ENCODE results near the gene MSH2.
"Not testable (repeated sequence)": the region's sequence is repeated elsewhere in the genome, so short reads cannot be mapped to it uniquely, and the experiment has no call there.

MSH2 gene

DNA sequence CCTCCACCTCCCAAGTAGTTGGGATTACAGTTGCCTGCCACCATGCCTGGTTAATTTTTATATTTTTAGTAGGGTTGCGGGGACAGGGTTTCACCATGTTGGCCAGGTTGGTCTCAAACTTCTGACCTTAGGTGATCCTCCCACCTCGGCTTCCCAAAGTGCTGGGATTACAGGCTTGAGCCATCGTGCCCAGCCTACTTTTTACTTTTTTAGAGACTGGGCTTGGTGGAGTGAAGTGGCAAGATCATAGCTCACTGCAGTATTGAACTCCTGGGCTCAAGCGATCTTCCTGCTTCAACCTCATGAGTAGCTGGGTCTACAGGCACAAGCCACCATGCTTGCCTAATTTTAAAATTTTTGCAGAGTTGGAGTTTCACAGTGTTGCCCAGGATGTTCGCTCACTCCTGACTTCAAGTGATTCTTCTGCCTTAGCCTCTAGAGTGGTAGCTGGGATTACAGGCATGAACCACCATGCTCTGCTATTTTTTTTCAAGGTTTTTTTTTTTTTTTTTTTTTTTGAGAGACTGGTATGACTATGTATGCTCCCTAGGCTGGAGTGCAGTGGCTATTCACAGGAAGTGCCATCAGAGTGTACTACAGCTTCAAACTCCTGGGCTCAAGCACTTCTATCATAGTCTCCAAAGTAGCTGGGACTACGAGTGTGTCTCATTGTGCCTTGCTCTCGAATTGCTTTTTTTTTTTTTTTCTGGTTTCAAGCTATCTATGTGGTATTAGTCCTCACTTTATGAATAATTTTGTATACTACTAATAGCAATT lies 11.9 kb downstream of the MSH2 start:
- DNase-seq = no peak

- DNase-seq = no peak
Observed at GRCh38 chr2:47420214-47420613, 17.3 kb downstream of the MSH2 start.

GRCh38 chr2:47420683-47421082 lies 17.7 kb downstream of the MSH2 start:
- not testable (repeated sequence) for DNase-seq

GRCh38 chr2:47422016-47422415 lies 19.1 kb downstream of the MSH2 start:
- DNase-seq = no peak

DNA sequence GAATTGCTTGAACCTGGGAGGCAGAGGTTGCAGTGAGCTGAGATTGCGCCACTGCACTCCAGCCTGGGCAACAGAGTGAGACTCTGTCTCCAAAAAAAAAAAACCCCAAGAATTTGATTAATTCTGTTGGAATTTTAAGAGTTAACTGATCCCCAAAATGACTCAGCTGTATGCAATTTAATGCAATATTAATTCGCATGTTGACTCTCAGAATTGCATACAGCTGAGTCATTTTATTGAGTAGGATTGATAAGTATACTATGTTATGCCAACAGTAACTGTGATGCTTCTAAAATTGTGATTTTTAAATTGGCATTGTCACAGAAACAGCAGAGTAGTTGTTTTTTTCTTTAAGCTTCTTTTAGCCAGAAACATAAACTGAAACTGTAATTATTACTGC lies 19.6 kb downstream of the MSH2 start:
- no peak for DNase-seq

DNA sequence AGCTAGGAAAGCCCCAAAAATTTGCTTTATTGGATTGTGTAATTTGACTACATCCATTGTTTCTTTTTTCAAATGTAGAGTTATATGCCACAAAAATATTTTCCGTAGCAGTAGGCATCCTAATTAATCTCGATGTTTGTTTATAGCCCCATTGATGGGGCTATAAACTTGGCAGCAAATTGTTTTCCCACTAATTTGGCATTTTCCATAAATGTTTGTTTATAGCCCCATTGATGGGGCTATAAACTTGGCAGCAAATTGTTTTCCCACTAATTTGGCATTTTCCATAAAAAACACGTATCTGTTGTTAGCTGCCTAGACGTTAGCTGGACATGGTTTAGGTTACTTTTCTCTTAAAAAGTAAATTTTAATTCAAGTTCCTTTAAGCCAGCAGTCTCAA lies 23.8 kb downstream of the MSH2 start:
- DNase-seq = no peak

GRCh38 chr2:47429795-47430194 lies 26.8 kb downstream of the MSH2 start:
- DNase-seq = no peak

- not testable (repeated sequence) for DNase-seq
Observed at GRCh38 chr2:47433006-47433405, 30.1 kb downstream of the MSH2 start.

- not testable (repeated sequence) for DNase-seq
Observed at GRCh38 chr2:47433445-47433844, 30.5 kb downstream of the MSH2 start.

GRCh38 chr2:47437287-47437686 lies 34.3 kb downstream of the MSH2 start:
- DNase-seq = peak; percentile 56

DNA sequence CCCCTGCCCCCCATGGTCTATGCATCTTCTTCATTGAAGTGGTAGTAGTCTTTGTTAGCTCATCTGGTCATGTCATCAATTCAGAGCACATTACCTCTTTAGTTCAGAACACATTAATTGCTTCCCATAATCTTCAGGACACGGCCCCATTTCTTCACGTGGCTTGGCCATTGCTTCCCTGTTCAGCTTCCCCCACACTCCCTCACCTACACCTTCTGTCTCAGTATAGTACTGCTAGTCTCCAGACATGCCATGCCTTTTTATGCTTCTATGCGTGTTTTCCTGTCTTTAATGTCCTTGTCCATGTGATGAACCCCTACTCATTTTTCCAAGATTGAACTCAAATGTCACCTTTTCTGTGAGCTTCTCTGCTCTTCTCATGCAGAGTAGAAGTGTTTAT lies 35.1 kb downstream of the MSH2 start:
- DNase-seq = no peak

- no peak for DNase-seq
Observed at GRCh38 chr2:47438783-47439182, 35.8 kb downstream of the MSH2 start.

GRCh38 chr2:47451790-47452189 lies 48.8 kb downstream of the MSH2 start:
- DNase-seq = no peak

DNA sequence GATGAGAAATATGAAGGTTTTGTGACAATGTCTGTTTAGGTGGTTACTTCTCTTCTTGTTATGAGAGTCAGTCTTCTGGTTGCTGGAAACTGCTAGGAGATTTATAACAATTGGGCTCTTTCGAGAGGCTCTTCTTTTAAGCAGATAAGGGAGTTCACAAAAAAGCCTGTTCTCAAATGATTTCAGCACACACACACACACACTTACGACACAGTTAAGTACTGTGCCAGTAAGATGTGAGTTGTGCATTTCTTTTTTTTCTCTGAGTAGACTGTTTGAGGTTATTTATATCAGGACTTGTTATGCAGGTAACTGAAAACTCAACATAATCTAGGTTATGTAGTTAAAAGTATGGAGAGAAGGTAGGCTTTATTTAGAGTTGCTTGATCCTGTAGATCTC lies 49.8 kb downstream of the MSH2 start:
- peak; percentile 9 for DNase-seq

GRCh38 chr2:47454818-47455217 lies 51.9 kb downstream of the MSH2 start:
- DNase-seq = not testable (repeated sequence)

DNA sequence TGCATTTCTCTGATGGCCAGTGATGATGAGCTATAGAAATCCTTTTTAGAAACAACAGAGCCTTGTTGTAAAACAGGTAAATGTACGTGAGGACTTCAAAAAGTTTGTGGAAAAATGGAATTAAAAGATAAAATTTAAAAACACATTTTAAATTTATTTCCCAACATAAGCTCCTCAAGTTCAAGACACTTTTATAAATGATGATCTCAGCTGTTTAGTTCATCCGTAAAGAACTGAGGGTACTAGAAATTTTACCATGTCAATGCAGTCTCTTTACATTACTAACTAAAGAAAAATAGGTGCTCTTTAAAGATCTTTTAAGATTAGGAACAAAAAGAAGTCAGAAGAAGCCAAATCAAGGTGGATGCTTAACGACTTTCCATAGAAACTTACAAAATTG lies 52.5 kb downstream of the MSH2 start:
- no peak for DNase-seq

DNA sequence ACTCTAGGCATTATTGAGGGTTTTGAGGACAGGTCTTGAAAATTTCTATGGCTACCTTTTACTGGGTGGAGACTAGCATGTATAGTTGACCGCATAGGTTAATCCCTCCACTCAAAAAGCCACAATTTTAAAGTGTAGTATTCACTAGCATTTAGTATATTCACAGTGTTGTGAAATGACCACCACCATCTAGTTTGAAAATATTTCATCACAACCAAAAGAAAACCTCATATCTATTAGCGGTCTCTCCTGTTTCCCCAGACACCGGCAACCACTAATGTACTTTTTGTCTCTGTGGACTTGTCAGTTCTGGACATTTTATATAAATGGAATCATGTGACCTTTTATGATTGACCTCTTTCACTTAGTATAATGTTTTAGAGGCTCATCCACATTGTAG lies 53.9 kb downstream of the MSH2 start:
- DNase-seq = peak; percentile 63

DNA sequence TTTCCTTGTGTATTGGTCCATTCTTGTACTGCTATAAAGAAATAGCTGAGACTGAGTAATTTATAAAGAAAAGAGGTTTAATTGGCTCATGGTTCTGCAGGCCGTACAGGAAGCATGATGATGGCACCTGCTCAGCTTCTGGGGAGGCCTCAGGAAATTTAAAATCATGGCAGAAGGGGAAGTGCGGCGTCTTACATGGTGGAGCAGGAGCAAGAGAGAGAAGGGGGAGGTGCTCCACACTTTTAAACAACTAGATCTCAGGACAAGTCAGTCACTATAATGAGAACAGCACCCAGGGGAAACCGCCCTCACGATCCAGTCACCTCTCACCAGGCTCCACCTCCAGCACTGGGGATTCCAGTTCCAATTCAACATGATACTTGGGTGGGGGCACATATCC lies 54.3 kb downstream of the MSH2 start:
- peak; percentile 36 for DNase-seq

- peak; percentile 9 for DNase-seq
Observed at GRCh38 chr2:47459021-47459420, 56.1 kb downstream of the MSH2 start.

DNA sequence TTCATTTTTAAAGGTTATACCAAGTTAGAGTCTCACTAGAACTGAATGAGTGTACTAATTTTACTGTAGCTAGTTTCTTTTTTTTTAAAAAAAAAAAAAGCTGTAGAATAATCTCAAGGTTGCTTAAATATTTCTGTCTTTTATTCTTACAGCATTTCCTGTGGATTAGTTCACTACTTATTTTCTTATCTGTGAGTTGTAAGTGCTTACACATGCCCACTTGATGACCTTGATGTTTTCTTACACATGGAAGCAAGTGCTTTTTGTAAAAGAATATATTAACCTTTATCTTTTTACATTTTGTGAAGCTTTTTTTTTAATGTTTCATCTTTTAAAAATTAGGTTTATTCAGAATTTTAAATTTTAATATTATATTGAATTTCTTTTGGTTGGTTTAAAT lies 57.8 kb downstream of the MSH2 start:
- DNase-seq = peak; percentile 8

DNA sequence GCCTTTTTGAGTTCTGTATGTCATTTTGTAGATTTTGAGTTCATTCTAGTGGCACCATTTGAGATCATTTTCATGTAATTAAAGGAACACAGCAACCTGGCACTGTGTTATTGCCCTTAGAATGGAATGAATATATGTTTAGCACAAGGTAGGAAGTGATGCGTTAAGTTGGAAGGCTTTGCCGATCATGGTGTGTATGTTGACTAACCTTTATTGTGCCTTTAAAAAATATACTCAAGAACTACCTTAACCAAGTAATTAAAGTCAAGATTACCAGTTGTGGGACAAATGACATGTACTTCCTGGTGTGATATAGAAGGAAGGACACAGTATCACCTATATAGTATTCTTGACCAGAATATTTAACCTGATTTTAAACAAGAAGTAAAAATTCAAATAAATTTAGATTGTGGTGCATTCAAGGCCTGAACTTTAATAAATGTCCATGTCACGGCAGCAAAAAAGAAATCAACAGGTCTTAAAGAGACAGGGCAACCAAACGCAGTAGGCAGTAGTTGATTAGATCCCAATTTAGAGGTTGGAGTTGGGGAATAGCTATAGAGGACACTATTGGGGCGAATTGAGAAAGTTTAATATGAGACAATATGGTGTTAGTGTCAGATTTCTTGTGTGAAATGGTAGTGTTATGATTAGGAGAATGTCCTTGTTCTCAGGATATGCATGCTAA lies 68.6 kb downstream of the MSH2 start:
- DNase-seq = no peak

GRCh38 chr2:47479863-47480262 lies 76.9 kb downstream of the MSH2 start:
- no peak for DNase-seq

DNA sequence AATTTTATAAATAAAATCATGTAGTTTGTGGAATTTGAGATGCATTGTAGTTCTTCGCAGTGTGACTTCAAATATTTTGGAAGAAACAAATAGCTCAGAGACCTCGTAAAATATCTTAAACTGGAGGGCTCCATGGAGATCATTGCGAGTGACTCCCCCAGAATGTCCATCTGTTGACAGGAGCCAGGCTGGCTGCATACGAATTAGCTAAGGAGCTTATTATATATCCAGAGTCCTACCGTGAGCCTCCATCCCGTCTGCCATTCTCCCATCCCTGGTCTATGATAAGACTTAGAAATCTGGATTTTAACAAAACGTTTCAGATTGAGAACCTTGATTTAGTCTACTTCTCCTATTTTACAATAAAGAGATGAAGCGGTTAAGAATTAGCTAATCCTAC lies 80.2 kb downstream of the MSH2 start:
- no peak for DNase-seq

GRCh38 chr2:47484396-47484795 lies 81.4 kb downstream of the MSH2 start:
- DNase-seq = no peak

DNA sequence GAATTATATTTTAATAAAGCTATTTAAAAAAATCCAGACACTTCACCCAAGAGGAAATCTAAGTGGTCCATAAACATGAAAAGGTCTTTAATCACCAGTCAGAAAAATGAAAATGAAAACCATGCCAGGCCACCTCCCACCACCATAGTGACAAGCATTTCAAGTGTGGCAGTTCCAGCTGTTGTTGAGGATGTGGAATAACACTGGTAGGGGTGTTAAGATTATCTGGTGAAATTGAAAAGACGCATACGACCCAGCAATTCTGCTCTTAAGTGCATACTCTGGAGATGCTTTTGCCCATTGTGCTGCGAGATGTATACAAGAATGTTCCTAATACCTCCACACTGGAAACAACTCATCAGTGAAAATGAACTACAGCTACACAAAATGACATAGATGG lies 82.2 kb downstream of the MSH2 start:
- no peak for DNase-seq
